ENCODE measurements around the gene LBH.

LBH gene

GRCh38 chr2:30234180-30234971 is 3.0 kb downstream of the LBH start:
- no peak for DNase-seq (ENCODE audit: low read depth in 1 of 2, low spot score in 1 of 2)

GRCh38 chr2:30235008-30235655 is 3.8 kb downstream of the LBH start:
- DNase-seq (ENCODE audit: low read depth in 1 of 2, low spot score in 1 of 2), result peak in 1 of 2 donors; percentile 43

GRCh38 chr2:30235859-30236535 is 4.7 kb downstream of the LBH start:
- peak in 1 of 2 donors; percentile 30 for DNase-seq (ENCODE audit: low read depth in 1 of 2, low spot score in 1 of 2)

- DNase-seq (ENCODE audit: low read depth in 1 of 2, low spot score in 1 of 2), result no peak
Measured at GRCh38 chr2:30236591-30237238, 5.4 kb downstream of the LBH start.

- no peak for DNase-seq (ENCODE audit: low read depth in 1 of 2, low spot score in 1 of 2)
Measured at GRCh38 chr2:30237239-30237965, 6.1 kb downstream of the LBH start.

- DNase-seq (ENCODE audit: low read depth in 1 of 2, low spot score in 1 of 2), result no peak
Measured at GRCh38 chr2:30237966-30238800, 6.8 kb downstream of the LBH start.

- peak; percentile 43 to 44 for DNase-seq (ENCODE audit: low read depth in 1 of 2, low spot score in 1 of 2)
Measured at GRCh38 chr2:30239308-30239985, 8.1 kb downstream of the LBH start.

- DNase-seq (ENCODE audit: low read depth in 1 of 2, low spot score in 1 of 2), result no peak
Measured at GRCh38 chr2:30239986-30240752, 8.8 kb downstream of the LBH start.

GRCh38 chr2:30243231-30243630 is 11.9 kb downstream of the LBH start:
- no peak for DNase-seq (ENCODE audit: low read depth in 1 of 2, low spot score in 1 of 2)

GRCh38 chr2:30245364-30245763 is 14.0 kb downstream of the LBH start:
- DNase-seq (ENCODE audit: low read depth in 1 of 2, low spot score in 1 of 2), result no peak

GRCh38 chr2:30248791-30249190 is 17.5 kb downstream of the LBH start:
- no peak for DNase-seq (ENCODE audit: low read depth in 1 of 2, low spot score in 1 of 2)

GRCh38 chr2:30249354-30249753 is 18.0 kb downstream of the LBH start:
- no peak for DNase-seq (ENCODE audit: low read depth in 1 of 2, low spot score in 1 of 2)

- no peak for DNase-seq (ENCODE audit: low read depth in 1 of 2, low spot score in 1 of 2)
Measured at GRCh38 chr2:30250421-30250820, 19.1 kb downstream of the LBH start.

GRCh38 chr2:30252723-30253701 is 21.7 kb downstream of the LBH start:
- peak; percentile 33 to 37 for DNase-seq (ENCODE audit: low read depth in 1 of 2, low spot score in 1 of 2)

- DNase-seq (ENCODE audit: low read depth in 1 of 2, low spot score in 1 of 2), result no peak
Measured at GRCh38 chr2:30253873-30254684, 22.7 kb downstream of the LBH start.

GRCh38 chr2:30254685-30255001 is 23.3 kb downstream of the LBH start:
- no peak for DNase-seq (ENCODE audit: low read depth in 1 of 2, low spot score in 1 of 2)

- no peak for DNase-seq (ENCODE audit: low read depth in 1 of 2, low spot score in 1 of 2)
Measured at GRCh38 chr2:30255026-30255425, 23.7 kb downstream of the LBH start.

All from stimulated activated CD4-positive, alpha-beta T cell treated with anti-CD3 and anti-CD28 coated beads, Interleukin-15, amount 100 ng/mL, for 1 hour (primary cell).